H9 (cell line): Measurements from ENCODE around the gene PLEKHO1. TPM values are rescaled to one million over a fixed set of nuclear protein-coding genes. Genes with fewer than 3 reads are reported as not detected.

ENCODE experiments used
- DNase-seq: peaks from one replicate; pipeline ENCODE4 v3.0.0-alpha.2; 2017
- H2AFZ ChIP-seq: one replicate; pipeline ENCODE4 v1.6.1; 2013; ENCODE audit warnings: mild to moderate bottlenecking, low read length, control low read depth, moderate library complexity
- H2AK5ac ChIP-seq: 2 replicates; pipeline ENCODE4 v1.6.1; 2013; ENCODE audit warnings: low read length, control low read depth, mixed read lengths; ENCODE audit not compliant: insufficient read length
- H2BK120ac ChIP-seq: one replicate; pipeline ENCODE4 v1.6.1; 2013; ENCODE audit warnings: low read depth, mild to moderate bottlenecking, low read length, control low read depth, inconsistent platforms; ENCODE audit not compliant: poor library complexity, severe bottlenecking
- H2BK12ac ChIP-seq: 2 replicates; pipeline ENCODE4 v1.6.1; 2013; ENCODE audit warnings: low read length, control low read depth, mixed read lengths, low read depth; ENCODE audit not compliant: insufficient read length
- H2BK15ac ChIP-seq: 2 replicates; pipeline ENCODE4 v1.6.1; 2013; ENCODE audit warnings: low read depth, low read length, control low read depth
- H2BK20ac ChIP-seq: one replicate; pipeline ENCODE4 v1.6.1; 2013; ENCODE audit warnings: low read depth, mild to moderate bottlenecking, low read length, control low read depth, inconsistent platforms; ENCODE audit not compliant: poor library complexity, severe bottlenecking
- H2BK5ac ChIP-seq: 2 replicates; pipeline ENCODE4 v1.6.1; 2013; ENCODE audit warnings: low read length, control low read depth, mixed read lengths; ENCODE audit not compliant: insufficient read length
- H3K14ac ChIP-seq: 2 replicates; pipeline ENCODE4 v1.6.1; 2013; ENCODE audit warnings: low read length, control low read depth; ENCODE audit not compliant: insufficient read depth
- H3K18ac ChIP-seq: 2 replicates; pipeline ENCODE4 v1.6.1; 2013; ENCODE audit warnings: low read depth, mild to moderate bottlenecking, mixed read lengths, low read length, control low read depth; ENCODE audit not compliant: insufficient read length
- H3K23ac ChIP-seq: 2 replicates; pipeline ENCODE4 v1.6.1; 2013; ENCODE audit warnings: low read length, control low read depth, mixed read lengths, low read depth; ENCODE audit not compliant: insufficient read length
- H3K23me2 ChIP-seq: 2 replicates; pipeline ENCODE4 v1.6.1; 2013; ENCODE audit warnings: low read depth, mild to moderate bottlenecking, mixed read lengths, low read length, control low read depth; ENCODE audit not compliant: insufficient read length, poor library complexity, severe bottlenecking
- H3K27ac ChIP-seq: 2 replicates; pipeline ENCODE4 v1.5.1; 2013; ENCODE audit warnings: low read length, control low read depth, mixed read lengths, low read depth; ENCODE audit not compliant: insufficient read length
- H3K27me3 ChIP-seq: 2 replicates; pipeline ENCODE4 v1.6.1; 2013; ENCODE audit warnings: low read length, control low read depth, inconsistent platforms; ENCODE audit not compliant: insufficient read depth
- H3K4ac ChIP-seq: 2 replicates; pipeline ENCODE4 v1.6.1; 2013; ENCODE audit warnings: low read depth, mild to moderate bottlenecking, control low read depth, inconsistent platforms, low read length, moderate library complexity
- H3K4me1 ChIP-seq: 2 replicates; pipeline ENCODE4 v1.6.1; 2013; ENCODE audit warnings: low read length, control low read depth, inconsistent platforms; ENCODE audit not compliant: insufficient read depth
- H3K4me2 ChIP-seq: 2 replicates; pipeline ENCODE4 v1.6.1; 2013; ENCODE audit warnings: low read length, control low read depth, mixed read lengths; ENCODE audit not compliant: insufficient read length, insufficient read depth
- H3K56ac ChIP-seq: 2 replicates; pipeline ENCODE4 v1.6.1; 2013; ENCODE audit warnings: low read depth, mild to moderate bottlenecking, mixed read lengths, low read length, control low read depth; ENCODE audit not compliant: insufficient read length
- H3K79me1 ChIP-seq: 2 replicates; pipeline ENCODE4 v1.6.1; 2013; ENCODE audit warnings: low read depth, mild to moderate bottlenecking, moderate library complexity, low read length, control low read depth, inconsistent platforms; ENCODE audit not compliant: insufficient read depth, poor library complexity, severe bottlenecking
- H3K79me2 ChIP-seq: 2 replicates; pipeline ENCODE4 v1.6.1; 2013; ENCODE audit warnings: low read length, control low read depth, inconsistent platforms; ENCODE audit not compliant: insufficient read depth
- H3K9ac ChIP-seq: 2 replicates; pipeline ENCODE4 v1.6.1; 2013; ENCODE audit warnings: low read length, control low read depth, mixed read lengths; ENCODE audit not compliant: insufficient read length; ENCODE audit errors: extremely low read depth
- H3K9me3 ChIP-seq: one replicate; pipeline ENCODE4 v1.6.1; 2013; ENCODE audit warnings: low read depth, low read length, inconsistent platforms; ENCODE audit not compliant: control insufficient read depth
- H3T11ph ChIP-seq: one replicate; pipeline ENCODE4 v1.6.1; 2013; ENCODE audit warnings: mild to moderate bottlenecking, low read length, control low read depth, inconsistent platforms
- H4K20me1 ChIP-seq: one replicate; pipeline ENCODE4 v1.6.1; 2013; ENCODE audit not compliant: control insufficient read depth, insufficient read length, insufficient read depth
- H4K5ac ChIP-seq: 2 replicates; pipeline ENCODE4 v1.6.1; 2013; ENCODE audit warnings: low read depth, mild to moderate bottlenecking, mixed read lengths, low read length, control low read depth; ENCODE audit not compliant: insufficient read length
- H4K8ac ChIP-seq: replicated peaks from 2 replicates; pipeline ENCODE4 v1.6.1; 2013; ENCODE audit warnings: low read length, control low read depth, mixed read lengths, low read depth; ENCODE audit not compliant: insufficient read length
- H4K91ac ChIP-seq: 2 replicates; pipeline ENCODE4 v1.6.1; 2013; ENCODE audit warnings: low read depth, mild to moderate bottlenecking, moderate library complexity, mixed read lengths, low read length, control low read depth; ENCODE audit not compliant: insufficient read length
- H3K27ac Mint-ChIP-seq, 3 experiments: 2 replicates in 2 of 3; 3 replicates in 1 of 3; pipeline ENCODE4 v1.8.0; 2020 to 2021; ENCODE audit warnings: mixed read lengths in 3 of 3, mild to moderate bottlenecking in 1 of 3, moderate library complexity in 1 of 3
- H3K27me3 Mint-ChIP-seq: 2 replicates; pipeline ENCODE4 v1.8.0; 2021; ENCODE audit warnings: low read depth, mild to moderate bottlenecking, moderate library complexity, mixed read lengths
- H3K36me3 Mint-ChIP-seq, 3 experiments: 2 replicates in 2 of 3; 3 replicates in 1 of 3; pipeline ENCODE4 v1.8.0; 2020 to 2021; ENCODE audit warnings: low read depth in 3 of 3, mixed read lengths in 3 of 3; ENCODE audit not compliant: insufficient read depth in 1 of 3
- H3K4me1 Mint-ChIP-seq, 2 experiments: 2 replicates each; pipeline ENCODE4 v1.8.0; 2020; ENCODE audit warnings: mixed read lengths in 2 of 2
- H3K4me3 Mint-ChIP-seq, 2 experiments: 2 replicates in 1 of 2; 3 replicates in 1 of 2; pipeline ENCODE4 v1.8.0; 2020 to 2021; ENCODE audit warnings: mild to moderate bottlenecking in 2 of 2, mixed read lengths in 2 of 2, moderate library complexity in 1 of 2
- H3K9me3 Mint-ChIP-seq, 2 experiments: 2 replicates in 1 of 2; 3 replicates in 1 of 2; pipeline ENCODE4 v1.8.0; 2020; ENCODE audit warnings: mild to moderate bottlenecking in 2 of 2, mixed read lengths in 2 of 2, moderate library complexity in 1 of 2
- WGBS: extraction: QIAGEN DNeasy Blood & Tissue Kit; methylation state at CpG from one replicate; pipeline ENCODE4 v1.1.7; 2013; ENCODE audit warnings: missing lambda C conversion rate, low lambda C conversion rate, mixed read lengths; ENCODE audit not compliant: insufficient read length; ENCODE audit errors: extremely low coverage; 5-methylcytosine and 5-hydroxymethylcytosine counted together
- total RNA-seq: library from RNA; stranded (reverse); gene quantifications from 2 replicates; pipeline ENCODE4 v1.2.1, GENCODE V29; 2021
- TF ChIP-seq, protein P1 (sequence below): fragments of 200-600 bp; sonication (generic); conservative IDR thresholded peaks from 3 replicates; pipeline ENCODE4 v1.8.0; 2021; ENCODE audit warnings: antibody characterized with exemption, mild to moderate bottlenecking

PLEKHO1 gene
- total RNA-seq, 1 experiment from 2014 or later, result 48.1 TPM

DNA sequence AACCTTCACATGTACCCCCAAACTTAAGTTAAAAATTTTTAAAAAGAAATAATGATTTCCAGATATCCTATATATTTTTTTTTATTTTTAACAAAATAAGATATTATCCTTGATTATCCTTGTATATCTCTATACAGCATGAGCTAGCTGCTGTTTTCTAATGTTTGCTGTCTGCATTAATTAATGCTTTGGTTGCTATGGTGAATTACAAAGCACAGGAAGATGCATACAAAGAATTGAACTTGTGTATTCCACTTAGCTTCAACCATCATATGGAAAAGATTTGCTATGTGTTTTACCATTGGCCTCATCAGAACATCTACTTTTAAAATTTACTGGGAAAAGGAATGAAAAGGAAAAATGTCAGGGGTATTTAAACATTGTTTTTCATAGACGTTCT, 46.7 kb upstream of the PLEKHO1 start:
- no peak overlapping the region for H3T11ph ChIP-seq
- no peak overlapping the region for H3K14ac ChIP-seq
- H4K8ac ChIP-seq, result no peak overlapping the region
- H4K91ac ChIP-seq, result no peak overlapping the region
- no peak overlapping the region for H3K4ac ChIP-seq
- no peak overlapping the region for H2BK15ac ChIP-seq
- H3K27ac ChIP-seq, result no peak overlapping the region
- no peak overlapping the region for H2BK120ac ChIP-seq
- H3K4me3 Mint-ChIP-seq, result no peak overlapping the region
- no peak overlapping the region for H2AK5ac ChIP-seq
- no peaks in the 10 kb centered on the region for H3K79me1 ChIP-seq
- peaks cover 5% of the 10 kb centered on the region in 2 experiments; a peak in 2 of 4 replicates for H3K4me1 Mint-ChIP-seq
- no peak overlapping the region for H2AFZ ChIP-seq
- no peak overlapping the region for H4K5ac ChIP-seq
- H2BK5ac ChIP-seq, result no peak overlapping the region
- no peak overlapping the region for H3K27ac Mint-ChIP-seq
- H3K4me2 ChIP-seq, result no peak overlapping the region
- H3K56ac ChIP-seq, result no peak overlapping the region
- DNase-seq, result no peak
- TF ChIP-seq, protein P1, sequence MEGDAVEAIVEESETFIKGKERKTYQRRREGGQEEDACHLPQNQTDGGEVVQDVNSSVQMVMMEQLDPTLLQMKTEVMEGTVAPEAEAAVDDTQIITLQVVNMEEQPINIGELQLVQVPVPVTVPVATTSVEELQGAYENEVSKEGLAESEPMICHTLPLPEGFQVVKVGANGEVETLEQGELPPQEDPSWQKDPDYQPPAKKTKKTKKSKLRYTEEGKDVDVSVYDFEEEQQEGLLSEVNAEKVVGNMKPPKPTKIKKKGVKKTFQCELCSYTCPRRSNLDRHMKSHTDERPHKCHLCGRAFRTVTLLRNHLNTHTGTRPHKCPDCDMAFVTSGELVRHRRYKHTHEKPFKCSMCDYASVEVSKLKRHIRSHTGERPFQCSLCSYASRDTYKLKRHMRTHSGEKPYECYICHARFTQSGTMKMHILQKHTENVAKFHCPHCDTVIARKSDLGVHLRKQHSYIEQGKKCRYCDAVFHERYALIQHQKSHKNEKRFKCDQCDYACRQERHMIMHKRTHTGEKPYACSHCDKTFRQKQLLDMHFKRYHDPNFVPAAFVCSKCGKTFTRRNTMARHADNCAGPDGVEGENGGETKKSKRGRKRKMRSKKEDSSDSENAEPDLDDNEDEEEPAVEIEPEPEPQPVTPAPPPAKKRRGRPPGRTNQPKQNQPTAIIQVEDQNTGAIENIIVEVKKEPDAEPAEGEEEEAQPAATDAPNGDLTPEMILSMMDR, result no peak
- no peaks in the 10 kb centered on the region; a peak in 1 of 5 replicates for H3K9me3 Mint-ChIP-seq
- H3K27me3 ChIP-seq, result no peaks in the 10 kb centered on the region
- no peaks in the 10 kb centered on the region for H3K79me2 ChIP-seq
- H3K27me3 Mint-ChIP-seq, result no peaks in the 10 kb centered on the region
- no peaks in the 10 kb centered on the region for H3K23me2 ChIP-seq
- no peak overlapping the region for H2BK12ac ChIP-seq
- H3K9me3 ChIP-seq, result no peaks in the 10 kb centered on the region
- H2BK20ac ChIP-seq, result no peak overlapping the region
- no CpG with 5 or more reads among the region's 1 CpG for WGBS
- no peak overlapping the region for H3K23ac ChIP-seq
- H4K20me1 ChIP-seq, result no peaks in the 10 kb centered on the region
- H3K18ac ChIP-seq, result no peak overlapping the region
- peaks cover 9 to 24% (median 18%) of the 10 kb centered on the region in 3 experiments; a peak in 6 of 7 replicates for H3K36me3 Mint-ChIP-seq
- no peak overlapping the region for H3K9ac ChIP-seq
- H3K4me1 ChIP-seq, result no peaks in the 10 kb centered on the region
